NCI-H2196 (cell line): Measurements from ENCODE around the gene JPT2.
"Not testable (repeated sequence)": the region's sequence is repeated elsewhere in the genome, so short reads cannot be mapped to it uniquely, and the experiment has no call there.

Experiments
- DNase-seq: peaks from one replicate; lab custom pipeline; 2025; ENCODE audit not compliant: unreplicated experiment; lab: John Stamatoyannopoulos, UW

The JPT2 gene

GRCh38 chr16:1705688-1706385, 27.8 kb downstream of the JPT2 start, which contains the start of gene MAPK8IP3:
MAPK8IP3 (plus strand) TSS chr16:1706195; CDS start chr16:1706340, 145 bp downstream.
- DNase-seq: peak; percentile 92

- no peak for DNase-seq
These were observed 28.5 kb downstream of the JPT2 start for GRCh38 chr16:1706386-1707192.

GRCh38 chr16:1707193-1707790, 29.2 kb downstream of the JPT2 start:
- no peak for DNase-seq

DNA sequence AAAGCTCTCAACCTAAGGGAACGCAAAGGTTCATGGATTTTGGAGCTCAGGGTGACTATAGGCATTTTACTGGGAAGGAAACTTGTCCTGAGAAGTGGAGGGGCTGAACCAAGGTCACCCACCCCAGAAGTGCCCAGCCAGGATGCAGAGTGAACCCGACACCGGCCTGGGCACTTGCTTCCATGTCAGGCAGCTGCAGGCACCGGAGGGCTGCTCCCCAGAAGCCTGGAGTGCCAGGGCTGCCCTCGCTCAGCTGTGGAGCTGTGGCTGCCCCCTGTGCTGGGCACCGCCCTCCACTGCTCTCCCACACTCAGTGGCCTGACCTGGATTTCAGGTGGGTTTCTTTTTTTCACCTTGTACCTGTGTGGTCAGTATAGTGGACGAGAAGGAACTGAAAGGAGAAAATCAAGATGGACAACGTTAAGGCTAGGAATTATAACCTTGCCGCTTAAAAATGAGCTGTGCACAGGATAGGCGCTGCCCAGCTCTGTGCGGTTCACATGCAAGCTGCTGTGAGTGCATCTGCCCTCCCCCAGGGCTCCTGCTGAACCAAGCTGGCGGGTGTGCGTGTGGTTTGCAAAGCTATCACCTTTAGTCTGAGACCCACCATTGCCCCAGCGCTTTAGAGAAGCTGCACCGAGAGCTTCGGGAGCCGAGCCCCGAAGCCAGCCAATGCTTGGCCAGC, 30.1 kb downstream of the JPT2 start:
- no peak for DNase-seq

DNA sequence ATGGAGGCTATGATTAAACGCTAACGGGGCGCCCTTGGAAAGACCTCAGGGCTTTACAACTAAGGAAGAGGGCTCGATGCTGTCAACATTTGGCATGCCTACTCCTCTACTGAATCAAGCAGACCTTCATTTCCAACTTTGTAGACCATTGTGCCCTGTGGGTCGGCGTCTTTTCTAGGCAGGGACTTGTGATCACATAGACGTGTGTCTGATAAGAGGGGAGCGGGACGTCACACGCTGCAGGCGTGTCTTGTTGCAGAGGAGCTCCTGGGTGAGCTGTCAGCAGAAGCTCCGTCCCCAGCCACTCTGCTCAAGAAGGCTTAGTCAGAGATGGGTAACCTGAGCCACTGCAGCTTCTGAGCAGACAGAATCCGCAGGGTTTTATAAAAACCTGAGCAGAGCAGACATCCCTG, 30.7 kb downstream of the JPT2 start:
- DNase-seq: no peak

- DNase-seq: no peak
These were observed 31.3 kb downstream of the JPT2 start for GRCh38 chr16:1709356-1709755.

- DNase-seq: no peak
These were observed 32.9 kb downstream of the JPT2 start for GRCh38 chr16:1710811-1711507.

DNA sequence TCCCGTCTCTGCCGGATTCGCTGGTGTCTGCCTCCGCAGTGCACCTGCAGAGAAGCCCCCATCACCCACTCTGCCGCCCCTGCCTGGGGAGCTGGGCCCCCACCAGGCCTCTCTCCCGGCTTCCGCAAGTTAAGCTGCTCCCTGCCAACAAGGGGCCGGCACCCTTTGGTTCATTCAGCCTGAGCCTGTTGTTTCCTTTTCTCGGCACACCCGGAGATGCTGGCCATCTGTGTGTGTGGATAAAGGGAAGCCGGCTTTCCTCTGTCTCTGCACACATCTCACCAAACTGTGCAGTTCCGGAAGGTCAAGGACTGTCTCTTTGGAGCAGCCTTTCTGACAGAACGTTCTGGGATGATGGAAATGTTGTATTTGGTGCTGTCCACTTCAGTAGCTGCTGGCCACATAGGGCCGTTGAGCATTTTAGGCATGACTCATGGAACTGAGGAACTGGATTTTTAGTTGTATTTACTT, 34.7 kb downstream of the JPT2 start:
- DNase-seq: no peak

GRCh38 chr16:1713331-1713730, 35.3 kb downstream of the JPT2 start:
- DNase-seq: no peak

DNA sequence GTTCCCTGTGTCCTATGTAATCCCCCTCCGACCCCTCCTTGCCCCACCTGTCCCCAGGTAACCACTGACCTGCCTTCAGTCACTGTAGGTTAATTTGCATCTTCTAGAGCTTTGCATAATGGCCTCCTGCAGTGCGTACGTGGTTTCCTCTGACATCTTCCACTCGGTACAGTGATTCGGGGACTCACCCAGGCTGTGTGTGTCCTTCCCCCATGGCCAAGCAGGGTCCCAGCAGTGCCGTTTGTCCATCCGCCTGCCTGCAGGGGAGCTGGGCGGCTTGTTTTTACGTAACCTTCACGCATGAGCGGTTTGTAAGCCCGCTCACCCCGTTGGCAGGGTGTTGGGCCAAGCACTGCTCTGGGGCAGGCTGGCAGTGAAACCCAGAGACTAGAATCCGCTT, 35.9 kb downstream of the JPT2 start:
- no peak for DNase-seq

DNA sequence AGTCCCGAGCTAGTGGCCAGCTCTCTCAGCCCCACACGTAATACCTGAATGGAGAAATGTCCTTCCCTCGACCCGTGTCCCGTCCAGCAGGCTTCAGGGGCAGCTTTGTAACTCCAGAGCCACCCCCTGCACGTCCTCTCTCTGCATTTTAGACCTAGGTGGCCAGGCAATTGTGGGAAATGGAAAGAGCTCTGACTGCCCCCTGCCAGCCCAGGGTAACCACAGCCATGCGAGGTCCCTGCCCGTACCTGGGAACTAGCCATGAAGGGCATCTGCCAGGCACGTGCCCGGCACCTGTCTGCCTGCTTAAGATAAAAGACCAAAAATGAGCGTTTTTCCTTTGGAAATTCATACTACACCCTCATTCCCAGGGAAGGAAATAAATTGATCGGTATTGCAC, 37.1 kb downstream of the JPT2 start:
- no peak for DNase-seq

- DNase-seq: not testable (repeated sequence)
These were observed 40.2 kb downstream of the JPT2 start for GRCh38 chr16:1718236-1718635.

- DNase-seq: peak; percentile 72
These were observed 41.6 kb downstream of the JPT2 start for GRCh38 chr16:1719559-1720229.

- DNase-seq: no peak
These were observed 43.3 kb downstream of the JPT2 start for GRCh38 chr16:1721372-1721771.

- peak; percentile 50 for DNase-seq
These were observed 45.5 kb downstream of the JPT2 start for GRCh38 chr16:1723450-1724147.

DNA sequence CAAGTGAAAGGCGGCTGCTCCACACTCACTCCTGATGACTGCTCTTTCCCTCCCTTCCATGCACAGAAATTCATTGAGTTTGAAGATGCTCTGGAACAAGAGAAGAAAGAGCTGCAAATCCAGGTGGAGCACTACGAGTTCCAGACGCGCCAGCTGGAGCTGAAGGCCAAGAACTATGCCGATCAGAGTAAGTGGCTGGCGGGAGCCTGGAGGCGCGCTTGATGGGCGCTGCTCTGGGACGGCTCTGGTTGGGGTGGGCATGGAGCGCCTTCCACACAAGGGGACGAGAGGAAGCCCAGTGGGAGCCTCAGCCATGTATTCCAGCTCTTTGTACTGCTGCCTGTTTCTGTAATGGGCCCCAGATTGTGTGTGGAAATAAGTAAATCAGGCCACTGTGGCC, 46.4 kb downstream of the JPT2 start:
- no peak for DNase-seq

- no peak for DNase-seq
These were observed 48.8 kb downstream of the JPT2 start for GRCh38 chr16:1726661-1727502.
